Osteocyte (in vitro differentiated cells): ENCODE measurements around the gene FIGNL2. TPM values are rescaled to one million over a fixed set of nuclear protein-coding genes. Genes with fewer than 3 reads are reported as not detected.

Experiments
- DNase-seq: peaks from one replicate; pipeline ENCODE4 v3.0.0; 2021; ENCODE audit warnings: mixed read lengths; ENCODE audit not compliant: unreplicated experiment; ENCODE audit errors: extremely low spot score
- H3K27ac Mint-ChIP-seq: one replicate; pipeline ENCODE4 v1.8.0; 2021; ENCODE audit warnings: mild to moderate bottlenecking, mixed read lengths; ENCODE audit not compliant: unreplicated experiment
- H3K27me3 Mint-ChIP-seq: one replicate; pipeline ENCODE4 v1.8.0; 2021; ENCODE audit warnings: mixed read lengths; ENCODE audit not compliant: unreplicated experiment
- H3K36me3 Mint-ChIP-seq: one replicate; pipeline ENCODE4 v1.8.0; 2021; ENCODE audit warnings: mixed read lengths; ENCODE audit not compliant: unreplicated experiment
- H3K4me1 Mint-ChIP-seq: one replicate; pipeline ENCODE4 v1.8.0; 2021; ENCODE audit warnings: mixed read lengths; ENCODE audit not compliant: unreplicated experiment
- H3K4me3 Mint-ChIP-seq: one replicate; pipeline ENCODE4 v1.8.0; 2021; ENCODE audit warnings: mild to moderate bottlenecking, moderate library complexity, mixed read lengths; ENCODE audit not compliant: unreplicated experiment
- H3K9me3 Mint-ChIP-seq: one replicate; pipeline ENCODE4 v1.8.0; 2021; ENCODE audit warnings: mixed read lengths; ENCODE audit not compliant: unreplicated experiment
- CTCF ChIP-seq: fragments of 200-600 bp; sonication (generic); IDR thresholded peaks from 2 replicates; pipeline ENCODE4 v1.5.0; 2021; ENCODE audit warnings: antibody characterized with exemption, mild to moderate bottlenecking, moderate library complexity
- total RNA-seq: library from RNA; stranded (reverse); gene quantifications from 2 replicates; pipeline ENCODE4 v1.2.1, GENCODE V29; 2021

Gene FIGNL2
- total RNA-seq, 1 donor from 2014 or later: 0.08 TPM

- H3K36me3 Mint-ChIP-seq: no peaks in the 10 kb centered on the region
- H3K9me3 Mint-ChIP-seq: no peaks in the 10 kb centered on the region
- no peak for DNase-seq
- TF ChIP-seq CTCF: no peak
- H3K4me3 Mint-ChIP-seq: no peak overlapping the region
- peaks cover 5% of the 10 kb centered on the region for H3K4me1 Mint-ChIP-seq
- H3K27ac Mint-ChIP-seq: no peak overlapping the region
- H3K27me3 Mint-ChIP-seq: no peaks in the 10 kb centered on the region
Measured at GRCh38 chr12:51784688-51785087, 63.8 kb downstream of the FIGNL2 start.

- no peak overlapping the region for H3K27ac Mint-ChIP-seq
- no peak for TF ChIP-seq CTCF
- H3K36me3 Mint-ChIP-seq: no peaks in the 10 kb centered on the region
- no peak for DNase-seq
- no peak overlapping the region for H3K4me3 Mint-ChIP-seq
- no peaks in the 10 kb centered on the region for H3K9me3 Mint-ChIP-seq
- no peaks in the 10 kb centered on the region for H3K4me1 Mint-ChIP-seq
- H3K27me3 Mint-ChIP-seq: no peaks in the 10 kb centered on the region
Measured at GRCh38 chr12:51779876-51780275, 68.6 kb downstream of the FIGNL2 start.

- Mint-ChIP-seq H3K9me3 (peaks cover 7% of the 10 kb centered on the region), H3K27me3 (no peaks in the 10 kb centered on the region), H3K4me1 (peaks cover 2% of the 10 kb centered on the region), H3K36me3 (peaks cover 5% of the 10 kb centered on the region), H3K27ac (no peak overlapping the region), H3K4me3 (no peak overlapping the region)
- DNase-seq: no peak
- TF ChIP-seq CTCF: no peak
Measured at GRCh38 chr12:51777973-51778372, 70.5 kb downstream of the FIGNL2 start.

GRCh38 chr12:51777457-51777856 is 71.1 kb downstream of the FIGNL2 start:
- no peak overlapping the region for H3K4me3 Mint-ChIP-seq
- H3K9me3 Mint-ChIP-seq: peaks cover 7% of the 10 kb centered on the region
- TF ChIP-seq CTCF: no peak
- peaks cover 2% of the 10 kb centered on the region for H3K4me1 Mint-ChIP-seq
- no peak overlapping the region for H3K27ac Mint-ChIP-seq
- H3K36me3 Mint-ChIP-seq: peaks cover 5% of the 10 kb centered on the region
- H3K27me3 Mint-ChIP-seq: no peaks in the 10 kb centered on the region
- no peak for DNase-seq

GRCh38 chr12:51774933-51775332 is 73.6 kb downstream of the FIGNL2 start:
- Mint-ChIP-seq H3K4me1 (peaks cover 8% of the 10 kb centered on the region), H3K9me3 (peaks cover 7% of the 10 kb centered on the region), H3K36me3 (peaks cover 7% of the 10 kb centered on the region), H3K27me3 (no peaks in the 10 kb centered on the region), H3K4me3 (no peak overlapping the region), H3K27ac (no peak overlapping the region)
- no peak for TF ChIP-seq CTCF
- DNase-seq: no peak
